Fibroblast of lung (primary cell): ENCODE data around the gene CCDC181. TPM values are rescaled to one million over a fixed set of nuclear protein-coding genes. Genes with fewer than 3 reads are reported as not detected.

Experiments
- DNase-seq, 2 donors: peaks; one replicate each; pipeline versions ENCODE4 v3.0.0 to v3.0.0-alpha.2; 2010; ENCODE audit warnings: low read depth in 2 of 2
- H2AFZ ChIP-seq: 2 replicates; pipeline ENCODE4 v1.5.1; 2012; ENCODE audit warnings: low read length, control low read depth, inconsistent platforms
- H3K27ac ChIP-seq: 2 replicates; pipeline ENCODE4 v1.5.1; 2011; ENCODE audit warnings: low read length, control low read depth; ENCODE audit not compliant: insufficient read depth
- H3K27me3 ChIP-seq: 2 replicates; pipeline ENCODE4 v1.5.1; 2011; ENCODE audit warnings: mild to moderate bottlenecking, low read length; ENCODE audit not compliant: control insufficient read depth, insufficient read depth
- H3K36me3 ChIP-seq: 2 replicates; pipeline ENCODE4 v1.5.1; 2011; ENCODE audit warnings: low read length; ENCODE audit not compliant: control insufficient read depth, insufficient read depth
- H3K4me1 ChIP-seq: 2 replicates; pipeline ENCODE4 v1.5.1; 2011; ENCODE audit warnings: low read length; ENCODE audit not compliant: control insufficient read depth, insufficient read depth; ENCODE audit errors: extremely low read depth
- H3K4me2 ChIP-seq: 2 replicates; pipeline ENCODE4 v1.5.1; 2011; ENCODE audit warnings: low read length, control low read depth; ENCODE audit not compliant: insufficient read depth; ENCODE audit errors: extremely low read depth
- H3K4me3 ChIP-seq, 4 experiments: fragments of 200-600 bp in 1 of 4; sonication (generic) in 1 of 4; replicated peaks in 1 of 4; 2 replicates each; pipeline ENCODE4 v1.5.1; 2011 to 2016; ENCODE audit warnings: low read length in 4 of 4, low read depth in 3 of 4, mild to moderate bottlenecking in 3 of 4, control low read depth in 2 of 4, inconsistent platforms in 1 of 4, mixed read lengths in 1 of 4; ENCODE audit not compliant: insufficient read depth in 1 of 4; ENCODE audit errors: control extremely low read depth in 1 of 4
- H3K79me2 ChIP-seq: 2 replicates; pipeline ENCODE4 v1.5.1; 2012; ENCODE audit warnings: mild to moderate bottlenecking, low read length, inconsistent platforms; ENCODE audit not compliant: control insufficient read depth, insufficient read depth
- H3K9ac ChIP-seq: 2 replicates; pipeline ENCODE4 v1.5.1; 2011; ENCODE audit warnings: mild to moderate bottlenecking, low read length, control low read depth; ENCODE audit not compliant: insufficient read depth
- H3K9me3 ChIP-seq: 2 replicates; pipeline ENCODE4 v1.5.1; 2012; ENCODE audit warnings: low read depth, low read length; ENCODE audit not compliant: control insufficient read depth, insufficient read depth
- H4K20me1 ChIP-seq: 2 replicates; pipeline ENCODE4 v1.5.1; 2011; ENCODE audit warnings: low read length; ENCODE audit not compliant: control insufficient read depth, insufficient read depth; ENCODE audit errors: extremely low read depth
- CTCF ChIP-seq, 2 donors: IDR thresholded peaks in 1 of 2; conservative IDR thresholded peaks in 1 of 2; 1 replicate in 1 of 2; 2 replicates in 1 of 2; pipeline ENCODE4 v1.5.1; 2011 to 2012; ENCODE audit warnings: low read length in 2 of 2, control low read depth in 1 of 2, inconsistent platforms in 1 of 2, low read depth in 1 of 2, mild to moderate bottlenecking in 1 of 2
- EZH2 ChIP-seq: IDR thresholded peaks from 2 replicates; pipeline ENCODE4 v1.5.1; 2012; ENCODE audit warnings: low read length, control low read depth, mild to moderate bottlenecking; ENCODE audit errors: missing control alignments
- polyA plus RNA-seq, 2 donors: library from polyadenylated mRNA; depleted of rRNA in 1 of 2; stranded (reverse) in 1 of 2; unstranded in 1 of 2; fragments of >200 nt; gene quantifications; 2 replicates each; pipeline ENCODE4 v1.2.1, GENCODE V29; 2011 to 2012; ENCODE audit warnings: missing spikeins in 1 of 2
- total RNA-seq: library from RNA; depleted of rRNA; stranded (reverse); fragments of >200 nt; gene quantifications from 2 replicates; pipeline ENCODE4 v1.2.1, GENCODE V29; 2014

The CCDC181 gene
- total and polyA plus RNA-seq, 2 donors (not counting 1 experiment from before 2014, with no cell fraction given), result 0.40 to 0.66 TPM

GRCh38 chr1:169466259-169467230, 39.3 kb upstream of the CCDC181 start:
- no peaks in the 10 kb centered on the region for H3K36me3 ChIP-seq
- peak; percentile 36 to 71 for DNase-seq

GRCh38 chr1:169465281-169465680, 38.0 kb upstream of the CCDC181 start:
- Histone ChIP-seq H3K4me3 (no peak overlapping the region), H3K9me3 (no peaks in the 10 kb centered on the region), H3K9ac (no peak overlapping the region), H3K36me3 (no peaks in the 10 kb centered on the region), H4K20me1 (no peaks in the 10 kb centered on the region), H3K4me2 (no peak overlapping the region), H2AFZ (no peak overlapping the region), H3K79me2 (no peaks in the 10 kb centered on the region), H3K27me3 (no peaks in the 10 kb centered on the region), H3K4me1 (peaks cover 3% of the 10 kb centered on the region), H3K27ac (no peak overlapping the region)
- TF ChIP-seq CTCF (conservative IDR thresholded peaks at IDR 0.05 in 1 of 2, IDR thresholded peaks at IDR 0.05 in 1 of 2; ENCODE audit: low read depth in 1 of 2, low read length in 2 of 2), result peak in 1 of 2 donors; percentile 0
- no peak for TF ChIP-seq EZH2
- DNase-seq, result no peak

More at GRCh38 chr1:169466259-169467230, 39.3 kb upstream of the CCDC181 start:
- Histone ChIP-seq H3K4me2 (no peak overlapping the region), H3K79me2 (no peaks in the 10 kb centered on the region), H2AFZ (no peak overlapping the region), H3K4me3 (no peak overlapping the region), H3K27me3 (no peaks in the 10 kb centered on the region), H3K9me3 (no peaks in the 10 kb centered on the region), H4K20me1 (no peaks in the 10 kb centered on the region), H3K9ac (no peak overlapping the region), H3K27ac (no peak overlapping the region), H3K4me1 (no peaks in the 10 kb centered on the region)
- TF ChIP-seq CTCF (conservative IDR thresholded peaks at IDR 0.05 in 1 of 2, IDR thresholded peaks at IDR 0.05 in 1 of 2; ENCODE audit: low read depth in 1 of 2, low read length in 2 of 2) (peak; percentile 36 to 37), EZH2 (no peak)

- no peak overlapping the region for H3K4me2 ChIP-seq
- H3K4me1 ChIP-seq, result peaks cover 4% of the 10 kb centered on the region
- TF ChIP-seq EZH2, result no peak
- no peak for TF ChIP-seq CTCF (conservative IDR thresholded peaks at IDR 0.05 in 1 of 2, IDR thresholded peaks at IDR 0.05 in 1 of 2; ENCODE audit: low read depth in 1 of 2, low read length in 2 of 2)
- H3K4me3 ChIP-seq, result no peak overlapping the region
- no peaks in the 10 kb centered on the region for H4K20me1 ChIP-seq
- DNase-seq, result no peak
- H3K27me3 ChIP-seq, result no peaks in the 10 kb centered on the region
- H2AFZ ChIP-seq, result no peak overlapping the region
- H3K9me3 ChIP-seq, result no peaks in the 10 kb centered on the region
- H3K79me2 ChIP-seq, result no peaks in the 10 kb centered on the region
- H3K27ac ChIP-seq, result no peak overlapping the region
- no peak overlapping the region for H3K9ac ChIP-seq
- H3K36me3 ChIP-seq, result no peaks in the 10 kb centered on the region
Observed at GRCh38 chr1:169462385-169462784, 35.1 kb upstream of the CCDC181 start.
